GM19438 (cell line): ENCODE data around the gene MAGI3.

ENCODE experiments used
- ATAC-seq: cut with Tn5 transposase; IDR thresholded peaks from one replicate; pipeline ENCODE4 v1.9.1; 2021; ENCODE audit warnings: low read depth; ENCODE audit not compliant: unreplicated experiment

The MAGI3 gene

GRCh38 chr1:113641396-113641795 lies 251.1 kb downstream of the MAGI3 start:
- no peak for ATAC-seq

- no peak for ATAC-seq
Measured at GRCh38 chr1:113647164-113647563, 256.8 kb downstream of the MAGI3 start.

GRCh38 chr1:113648478-113648877 lies 258.2 kb downstream of the MAGI3 start:
- ATAC-seq: no peak

- no peak for ATAC-seq
Measured at GRCh38 chr1:113652771-113653170, 262.5 kb downstream of the MAGI3 start.

- no peak for ATAC-seq
Measured at GRCh38 chr1:113653741-113654140, 263.4 kb downstream of the MAGI3 start.

- no peak for ATAC-seq
Measured at GRCh38 chr1:113654883-113655282, 264.6 kb downstream of the MAGI3 start.

- no peak for ATAC-seq
Measured at GRCh38 chr1:113657126-113657525, 266.8 kb downstream of the MAGI3 start.

GRCh38 chr1:113657556-113658063 lies 267.3 kb downstream of the MAGI3 start:
- no peak for ATAC-seq

GRCh38 chr1:113659035-113659434 lies 268.7 kb downstream of the MAGI3 start:
- no peak for ATAC-seq

- no peak for ATAC-seq
Measured at GRCh38 chr1:113659556-113659955, 269.2 kb downstream of the MAGI3 start.

GRCh38 chr1:113660088-113660487 lies 269.8 kb downstream of the MAGI3 start:
- no peak for ATAC-seq

- no peak for ATAC-seq
Measured at GRCh38 chr1:113662101-113662500, 271.8 kb downstream of the MAGI3 start.

- no peak for ATAC-seq
Measured at GRCh38 chr1:113663165-113663951, 273.0 kb downstream of the MAGI3 start.

- no peak for ATAC-seq
Measured at GRCh38 chr1:113665071-113665470, 274.8 kb downstream of the MAGI3 start.

GRCh38 chr1:113666126-113666525 lies 275.8 kb downstream of the MAGI3 start:
- ATAC-seq: no peak

- ATAC-seq: no peak
Measured at GRCh38 chr1:113669988-113670387, 279.7 kb downstream of the MAGI3 start.

GRCh38 chr1:113670650-113671049 lies 280.3 kb downstream of the MAGI3 start:
- ATAC-seq: no peak

- ATAC-seq: no peak
Measured at GRCh38 chr1:113672491-113672890, 282.2 kb downstream of the MAGI3 start.

- no peak for ATAC-seq
Measured at GRCh38 chr1:113674591-113674990, 284.3 kb downstream of the MAGI3 start.

GRCh38 chr1:113675302-113675701 lies 285.0 kb downstream of the MAGI3 start:
- ATAC-seq: no peak

GRCh38 chr1:113676524-113676923 lies 286.2 kb downstream of the MAGI3 start:
- ATAC-seq: no peak
